Subcutaneous adipose tissue (tissue), 4 donors: ENCODE data around the gene AATF. TPM values are rescaled to one million over a fixed set of nuclear protein-coding genes. Genes with fewer than 3 reads are reported as not detected.

Experiments
- CTCF ChIP-seq: fragments of 450-650 bp; IDR thresholded peaks from one replicate; pipeline ENCODE4 v1.5.1; 2016; ENCODE audit warnings: low read depth, mild to moderate bottlenecking, control low read depth, antibody characterized with exemption, moderate library complexity
- total RNA-seq, 4 donors: library from RNA; depleted of rRNA; stranded (reverse); fragments of >200 nt; gene quantifications; one replicate each; pipeline ENCODE4 v1.1.0, GENCODE V29; 2016

AATF gene, protein sequence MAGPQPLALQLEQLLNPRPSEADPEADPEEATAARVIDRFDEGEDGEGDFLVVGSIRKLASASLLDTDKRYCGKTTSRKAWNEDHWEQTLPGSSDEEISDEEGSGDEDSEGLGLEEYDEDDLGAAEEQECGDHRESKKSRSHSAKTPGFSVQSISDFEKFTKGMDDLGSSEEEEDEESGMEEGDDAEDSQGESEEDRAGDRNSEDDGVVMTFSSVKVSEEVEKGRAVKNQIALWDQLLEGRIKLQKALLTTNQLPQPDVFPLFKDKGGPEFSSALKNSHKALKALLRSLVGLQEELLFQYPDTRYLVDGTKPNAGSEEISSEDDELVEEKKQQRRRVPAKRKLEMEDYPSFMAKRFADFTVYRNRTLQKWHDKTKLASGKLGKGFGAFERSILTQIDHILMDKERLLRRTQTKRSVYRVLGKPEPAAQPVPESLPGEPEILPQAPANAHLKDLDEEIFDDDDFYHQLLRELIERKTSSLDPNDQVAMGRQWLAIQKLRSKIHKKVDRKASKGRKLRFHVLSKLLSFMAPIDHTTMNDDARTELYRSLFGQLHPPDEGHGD
- 10 to 100 TPM; 25.3 to 38.3 (median 29.1) TPM for total RNA-seq

GRCh38 chr17:36948717-36949460 lies at the start of gene AATF:
Gene AATF, plus strand, starts transcription at chr17:36948954. Its CDS starts 172 bp downstream, at chr17:36949126.
- TF ChIP-seq CTCF: no peak

GRCh38 chr17:36899250-36900159 lies 49.2 kb upstream of the AATF start:
- TF ChIP-seq CTCF: no peak

DNA sequence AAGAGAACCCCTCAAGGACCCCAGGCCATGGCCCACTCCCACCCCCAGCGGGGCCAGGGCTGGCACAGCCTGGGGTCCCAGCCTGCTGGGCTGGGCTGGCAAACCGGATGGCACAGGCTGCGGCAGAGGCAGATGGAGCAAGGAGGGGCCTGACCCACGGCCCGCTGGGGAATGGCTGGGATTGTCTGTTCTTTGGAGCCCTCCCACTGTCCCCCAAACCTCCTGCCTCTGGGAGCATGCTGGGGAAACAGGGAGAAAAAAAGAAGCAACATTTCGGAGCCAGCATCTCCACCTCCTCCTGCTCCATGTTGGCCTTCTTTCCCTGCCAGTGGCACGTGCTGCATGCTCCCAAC lies 48.6 kb upstream of the AATF start:
- TF ChIP-seq CTCF: no peak

- no peak for TF ChIP-seq CTCF
These were observed 47.2 kb upstream of the AATF start for GRCh38 chr17:36901506-36901905.

- TF ChIP-seq CTCF: no peak
These were observed 41.3 kb upstream of the AATF start for GRCh38 chr17:36907407-36907806.

GRCh38 chr17:36910513-36910912 lies 38.2 kb upstream of the AATF start:
- TF ChIP-seq CTCF: no peak
